K562 (cell line): ENCODE data around the gene GRM3. TPM values are rescaled to one million over a fixed set of nuclear protein-coding genes. Genes with fewer than 3 reads are reported as not detected.

Experiments
- ATAC-seq: fragments of 200-7000 bp; cut with Tn5 transposase; 3 replicates; pipeline ENCODE4 v1.9.1; 2020; ENCODE audit warnings: moderate library complexity
- BruUV-seq: library from RNA; stranded (reverse); fragments of 400-500 nt; replicated peaks from 2 replicates; lab custom pipeline; 2021; lab: Mats Ljungman, UMichigan
- CTCF ChIA-PET: fragments of 300-600 bp; formaldehyde crosslinking; extraction: SDS; loops from one replicate; lab custom pipeline; 2021; ENCODE audit warnings: low intra/inter-chr PET ratio; lab: Yijun Ruan, JAX
- POLR2A ChIA-PET: fragments of 300-600, 350-650 bp; sonication (Branson Sonifier 250); formaldehyde crosslinking; extraction: SDS; loops from one replicate; lab custom pipeline; 2021; ENCODE audit warnings: antibody characterized with exemption, inconsistent platforms; lab: Yijun Ruan, JAX
- DNase-seq, 4 experiments: peaks; one replicate each; pipeline versions ENCODE4 v3.0.0 to v3.0.0-alpha.2; 2011 to 2018; ENCODE audit warnings: low spot score in 3 of 4, mixed read lengths in 3 of 4; ENCODE audit errors: extremely low read depth in 1 of 4
- FAIRE-seq: peaks from 2 replicates; lab custom pipeline; 2011; peaks lifted over from hg19 to GRCh38; lab: Jason Lieb, UNC
- H2AFZ ChIP-seq: 2 replicates; pipeline ENCODE4 v1.6.0; 2011; ENCODE audit warnings: low read depth, low read length, control low read depth, inconsistent platforms
- H3K27ac ChIP-seq: fragments of 200-600 bp; 3 replicates; pipeline ENCODE4 v1.8.0; 2011; ENCODE audit warnings: low read depth, mild to moderate bottlenecking, control low read depth, inconsistent platforms, low read length, moderate library complexity, mixed read lengths; ENCODE audit errors: extremely low read depth
- H3K27me3 ChIP-seq, 2 experiments: fragments of 300-600 bp in 1 of 2; 2 replicates in 1 of 2; 3 replicates in 1 of 2; pipeline versions ENCODE4 v1.6.0 to v1.8.0; 2011; ENCODE audit warnings: inconsistent platforms in 2 of 2, low read length in 2 of 2, mild to moderate bottlenecking in 1 of 2, mixed read lengths in 1 of 2, moderate library complexity in 1 of 2; ENCODE audit not compliant: control insufficient read depth in 2 of 2, insufficient read depth in 2 of 2
- H3K36me3 ChIP-seq: fragments of 300-600 bp; 3 replicates; pipeline ENCODE4 v1.8.0; 2011; ENCODE audit warnings: mild to moderate bottlenecking, low read length, inconsistent platforms; ENCODE audit not compliant: control insufficient read depth, insufficient read depth
- H3K4me1 ChIP-seq, 2 experiments: fragments of 200-600 bp in 1 of 2; replicated peaks in 1 of 2; 2 replicates in 1 of 2; 3 replicates in 1 of 2; pipeline versions ENCODE4 v1.5.1 to v1.8.0; 2011; ENCODE audit warnings: inconsistent platforms in 2 of 2, low read length in 2 of 2, mild to moderate bottlenecking in 1 of 2, mixed read lengths in 1 of 2, moderate library complexity in 1 of 2; ENCODE audit not compliant: control insufficient read depth in 2 of 2, insufficient read depth in 2 of 2
- H3K4me2 ChIP-seq: 2 replicates; pipeline ENCODE4 v1.6.1; 2011; ENCODE audit warnings: low read length, control low read depth, inconsistent platforms, mixed read lengths; ENCODE audit not compliant: insufficient read depth
- H3K4me3 ChIP-seq: fragments of 200-600 bp; sonication (generic), shearing (Covaris generic); 2 replicates; pipeline ENCODE4 v1.5.1; 2016; ENCODE audit warnings: control low read depth, inconsistent platforms
- H3K79me2 ChIP-seq: fragments of 200-600 bp; 3 replicates; pipeline ENCODE4 v1.8.0; 2011; ENCODE audit warnings: low read length, inconsistent platforms; ENCODE audit not compliant: control insufficient read depth, insufficient read depth
- H3K9ac ChIP-seq, 2 experiments: 2 replicates each; pipeline versions ENCODE4 v1.6.0 to v1.6.1; 2011; ENCODE audit warnings: low read depth in 2 of 2, low read length in 2 of 2, control low read depth in 1 of 2, inconsistent platforms in 1 of 2, mild to moderate bottlenecking in 1 of 2, mixed read lengths in 1 of 2; ENCODE audit not compliant: insufficient read depth in 1 of 2
- H3K9me1 ChIP-seq: one replicate; pipeline ENCODE4 v1.6.0; 2011; ENCODE audit warnings: inconsistent platforms, mild to moderate bottlenecking, low read length, moderate library complexity; ENCODE audit not compliant: control insufficient read depth, insufficient read depth
- H3K9me3 ChIP-seq: replicated peaks from 2 replicates; pipeline ENCODE4 v1.5.1; 2011; ENCODE audit warnings: low read depth, low read length, inconsistent platforms; ENCODE audit not compliant: control insufficient read depth, insufficient read depth
- H4K20me1 ChIP-seq: replicated peaks from 2 replicates; pipeline ENCODE4 v1.6.1; 2011; ENCODE audit warnings: low read length, inconsistent platforms, mixed read lengths; ENCODE audit not compliant: control insufficient read depth, insufficient read depth
- CBX1 ChIP-seq: sonication (generic); IDR thresholded peaks from 2 replicates; pipeline ENCODE4 v1.6.1; 2016; ENCODE audit warnings: antibody characterized with exemption, low read depth, mild to moderate bottlenecking
- CBX2 ChIP-seq: fragments of 200-600 bp; sonication (generic); IDR thresholded peaks from one replicate; pipeline ENCODE4 v1.6.1; 2012; ENCODE audit warnings: mild to moderate bottlenecking, low read length, inconsistent platforms; ENCODE audit not compliant: insufficient read depth, poor library complexity, severe bottlenecking
- CBX8 ChIP-seq: fragments of 200-600 bp; sonication (generic); IDR thresholded peaks from 2 replicates; pipeline ENCODE4 v1.6.1; 2012; ENCODE audit warnings: borderline replicate concordance, mixed run types, low read depth, mild to moderate bottlenecking, moderate library complexity, mixed read lengths, low read length, control low read depth, inconsistent platforms; ENCODE audit not compliant: poor library complexity, severe bottlenecking; ENCODE audit errors: extremely low read depth
- HEY1 ChIP-seq: fragments of 250-450 bp; sonication (Bioruptor Pico); IDR thresholded peaks from 2 replicates; pipeline ENCODE4 v1.5.0; 2020; ENCODE audit warnings: mild to moderate bottlenecking, moderate library complexity, borderline replicate concordance
- ILK ChIP-seq: fragments of 450-650 bp; IDR thresholded peaks from 2 replicates; pipeline ENCODE4 v1.6.1; 2016; ENCODE audit warnings: missing genetic modification characterization, low read depth, mild to moderate bottlenecking, missing compliant biosample characterization, moderate library complexity, borderline replicate concordance
- LARP7 ChIP-seq: fragments of 450-650 bp; IDR thresholded peaks from 2 replicates; pipeline ENCODE4 v1.6.1; 2016
- MIER1 ChIP-seq: fragments of 450-650 bp; IDR thresholded peaks from 2 replicates; pipeline ENCODE4 v1.6.1; 2016; ENCODE audit warnings: antibody characterized with exemption, mild to moderate bottlenecking, low read depth
- PHB ChIP-seq: fragments of 250-450 bp; sonication (Bioruptor Pico); IDR thresholded peaks from 2 replicates; pipeline ENCODE4 v1.5.0; 2021
- POLR2G ChIP-seq: fragments of 200-400 bp; formaldehyde crosslinking; IDR thresholded peaks from 2 replicates; pipeline ENCODE4 v1.6.1; 2017; ENCODE audit warnings: low read depth, mild to moderate bottlenecking, antibody characterized with exemption, low read length, moderate library complexity
- SMAD4 ChIP-seq: fragments of 250-450 bp; sonication (Bioruptor Pico); conservative IDR thresholded peaks from 2 replicates; pipeline ENCODE4 v1.8.0; 2021; ENCODE audit warnings: inconsistent platforms, mild to moderate bottlenecking, moderate library complexity
- SMC3 ChIP-seq: conservative IDR thresholded peaks from 2 replicates; pipeline ENCODE4 v1.6.1; 2011; ENCODE audit warnings: low read depth, low read length, improper control_type of control experiment; ENCODE audit not compliant: insufficient read depth
- STAG1 ChIP-seq: sonication (generic); formaldehyde crosslinking; IDR thresholded peaks from 2 replicates; pipeline ENCODE4 v1.5.0; 2020; ENCODE audit warnings: missing genetic modification reagents, borderline replicate concordance
- ZFX ChIP-seq: sonication (generic); formaldehyde crosslinking; IDR thresholded peaks from 2 replicates; pipeline ENCODE4 v1.8.0; 2022; ENCODE audit warnings: mild to moderate bottlenecking, missing genetic modification reagents, moderate library complexity
- ZNF12 ChIP-seq: sonication (generic); formaldehyde crosslinking; IDR thresholded peaks from 2 replicates; pipeline ENCODE4 v1.4.0; 2020; ENCODE audit warnings: mild to moderate bottlenecking, missing genetic modification reagents
- WGBS: fragments of 100-300 bp; shearing (Covaris generic); methylation state at CpG from one replicate; pipeline ENCODE4 v1.1.6; 2016; ENCODE audit warnings: low coverage, mixed read lengths; ENCODE audit not compliant: insufficient coverage; ENCODE audit errors: missing lambda C conversion rate; 5-methylcytosine and 5-hydroxymethylcytosine counted together
- in situ Hi-C: fragments of 300-500 bp; cut with MboI; formaldehyde crosslinking; loops from 4 replicates; pipeline ENCODE4 v1.15.0; 2018; ENCODE audit warnings: inconsistent platforms, mixed read lengths
- intact Hi-C: fragments of 100-400 bp; cut with micrococcal nuclease; formaldehyde crosslinking; loops from 2 replicates; pipeline ENCODE4 v1.14.2; 2022
- polyA plus RNA-seq, 8 experiments: library from polyadenylated mRNA; depleted of rRNA in 4 of 8; stranded (reverse) in 5 of 8; unstranded in 3 of 8; fragments of >200 nt; fragmentation: Nextera tagmentation in 2 of 8; fragmentation: Illumina TruSeq in 1 of 8; extraction: Ambion mirVana in 2 of 8; extraction: Trizol in 1 of 8; gene quantifications; 2 replicates each; pipeline versions ENCODE4 v1.2.1 to v1.2.3, GENCODE V29; 2011 to 2014; ENCODE audit warnings: inconsistent platforms in 1 of 8, missing spikeins in 1 of 8
- total RNA-seq, 7 experiments: library from RNA; depleted of rRNA in 6 of 7; stranded (reverse); fragments of >200 nt in 6 of 7; fragmentation: Illumina TruSeq in 2 of 7; extraction: Trizol in 2 of 7; gene quantifications; 2 replicates each; pipeline versions ENCODE4 v1.2.1 to v1.2.3, GENCODE V29; 2011 to 2021; ENCODE audit warnings: low replicate concordance in 1 of 7
- TF ChIP-seq, protein P1 (sequence below), 3 experiments: IDR thresholded peaks in 2 of 3; conservative IDR thresholded peaks in 1 of 3; 2 replicates each; pipeline ENCODE4 v1.5.1; 2011 to 2012; ENCODE audit warnings: low read length in 3 of 3, mild to moderate bottlenecking in 3 of 3, control low read depth in 2 of 3, improper control_type of control experiment in 1 of 3, inconsistent platforms in 1 of 3, low read depth in 1 of 3, mixed read lengths in 1 of 3, moderate library complexity in 1 of 3; ENCODE audit not compliant: insufficient read depth in 2 of 3
- TF ChIP-seq, protein P2 (sequence below): sonication (generic); formaldehyde crosslinking; IDR thresholded peaks from 2 replicates; pipeline ENCODE4 v1.8.0; 2022; ENCODE audit warnings: mild to moderate bottlenecking, missing genetic modification reagents
- TF ChIP-seq, protein P3 (sequence below): fragments of 250-450 bp; sonication (Bioruptor Pico); IDR thresholded peaks from 2 replicates; pipeline ENCODE4 v1.5.1; 2021; ENCODE audit warnings: mild to moderate bottlenecking

Gene GRM3
- total and polyA plus RNA-seq, 9 of the 15 experiments (the other 6 are each of a cell fraction or from before 2014, with no cell fraction given): 0.03 to 0.08 (median 0.03) TPM; not detected in 6

DNA sequence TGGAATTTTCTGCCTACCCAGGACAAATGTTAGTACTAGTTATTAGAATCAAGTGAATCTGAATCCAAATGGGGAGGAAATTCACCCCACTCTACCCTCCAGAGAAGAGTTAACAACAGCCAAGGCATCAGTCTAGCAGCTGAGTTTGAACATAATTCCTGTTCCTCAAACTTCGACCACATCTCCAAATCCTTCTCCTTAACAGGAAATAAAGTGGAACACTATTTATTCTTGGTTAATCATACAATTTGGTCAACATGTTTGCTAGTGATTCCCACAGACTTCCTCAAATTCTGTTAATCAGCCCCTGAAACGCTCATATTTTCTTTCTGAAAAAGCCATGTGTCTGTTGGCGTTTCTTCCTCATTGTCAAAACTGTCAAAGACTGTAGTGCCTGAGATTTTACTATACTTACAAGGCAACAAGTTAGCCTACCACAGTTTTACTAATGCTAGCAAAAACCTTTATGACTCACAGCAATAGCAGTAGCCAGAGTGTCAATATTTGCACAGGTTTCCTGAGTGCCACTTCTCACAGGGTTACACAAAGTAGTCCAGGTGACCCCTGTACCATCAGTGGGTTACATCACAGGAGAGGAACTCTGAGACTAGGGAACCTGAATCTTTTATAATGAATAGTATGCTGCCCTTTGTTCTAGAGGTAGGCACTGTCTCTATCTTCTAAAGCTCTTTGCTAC lies 202.9 kb downstream of the GRM3 start:
- Histone ChIP-seq H3K9me3 (no peaks in the 10 kb centered on the region), H3K9me1 (no peaks in the 10 kb centered on the region), H3K79me2 (no peaks in the 10 kb centered on the region), H3K4me3 (no peak overlapping the region), H3K4me2 (no peak overlapping the region), H3K27ac (no peak overlapping the region), H4K20me1 (no peaks in the 10 kb centered on the region), H3K4me1 (no peaks in the 10 kb centered on the region), H3K9ac (no peak overlapping the region), H3K27me3 (no peaks in the 10 kb centered on the region), H2AFZ (no peak overlapping the region), H3K36me3 (no peaks in the 10 kb centered on the region)
- 0% methylated on average over 3 of the region's 3 CpGs for WGBS
- FAIRE-seq (no peak), DNase-seq (no peak), ATAC-seq (no peak)
- in situ Hi-C loops: no loop called here
- CTCF ChIA-PET: no interaction called here
- BruUV-seq: no TSS peak
- intact Hi-C loops: no loop called here
- POLR2A ChIA-PET: interaction anchor here (0.7 kb wide), 1 partner anchor 11 kb away, joined by 3 read pairs; no protein-coding TSS in a partner anchor
- TF ChIP-seq POLR2G (no peak), PHB (no peak), ZNF12 (CRISPR knock-in tag) (no peak), CBX8 (no peak), ZFX (CRISPR knock-in tag) (no peak), SMC3 (no peak), ILK (no peak), LARP7 (no peak), HEY1 (no peak), SMAD4 (no peak), CBX2 (no peak), CBX1 (no peak), MIER1 (no peak), STAG1 (CRISPR knock-in tag) (no peak)
- TF ChIP-seq, protein P1, sequence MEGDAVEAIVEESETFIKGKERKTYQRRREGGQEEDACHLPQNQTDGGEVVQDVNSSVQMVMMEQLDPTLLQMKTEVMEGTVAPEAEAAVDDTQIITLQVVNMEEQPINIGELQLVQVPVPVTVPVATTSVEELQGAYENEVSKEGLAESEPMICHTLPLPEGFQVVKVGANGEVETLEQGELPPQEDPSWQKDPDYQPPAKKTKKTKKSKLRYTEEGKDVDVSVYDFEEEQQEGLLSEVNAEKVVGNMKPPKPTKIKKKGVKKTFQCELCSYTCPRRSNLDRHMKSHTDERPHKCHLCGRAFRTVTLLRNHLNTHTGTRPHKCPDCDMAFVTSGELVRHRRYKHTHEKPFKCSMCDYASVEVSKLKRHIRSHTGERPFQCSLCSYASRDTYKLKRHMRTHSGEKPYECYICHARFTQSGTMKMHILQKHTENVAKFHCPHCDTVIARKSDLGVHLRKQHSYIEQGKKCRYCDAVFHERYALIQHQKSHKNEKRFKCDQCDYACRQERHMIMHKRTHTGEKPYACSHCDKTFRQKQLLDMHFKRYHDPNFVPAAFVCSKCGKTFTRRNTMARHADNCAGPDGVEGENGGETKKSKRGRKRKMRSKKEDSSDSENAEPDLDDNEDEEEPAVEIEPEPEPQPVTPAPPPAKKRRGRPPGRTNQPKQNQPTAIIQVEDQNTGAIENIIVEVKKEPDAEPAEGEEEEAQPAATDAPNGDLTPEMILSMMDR (IDR thresholded peaks at IDR 0.05 in 2 of 3, conservative IDR thresholded peaks at IDR 0.05 in 1 of 3; ENCODE audit: insufficient read depth in 2 of 3, low read depth in 1 of 3, low read length in 3 of 3): no peak
- TF ChIP-seq, protein P2, sequence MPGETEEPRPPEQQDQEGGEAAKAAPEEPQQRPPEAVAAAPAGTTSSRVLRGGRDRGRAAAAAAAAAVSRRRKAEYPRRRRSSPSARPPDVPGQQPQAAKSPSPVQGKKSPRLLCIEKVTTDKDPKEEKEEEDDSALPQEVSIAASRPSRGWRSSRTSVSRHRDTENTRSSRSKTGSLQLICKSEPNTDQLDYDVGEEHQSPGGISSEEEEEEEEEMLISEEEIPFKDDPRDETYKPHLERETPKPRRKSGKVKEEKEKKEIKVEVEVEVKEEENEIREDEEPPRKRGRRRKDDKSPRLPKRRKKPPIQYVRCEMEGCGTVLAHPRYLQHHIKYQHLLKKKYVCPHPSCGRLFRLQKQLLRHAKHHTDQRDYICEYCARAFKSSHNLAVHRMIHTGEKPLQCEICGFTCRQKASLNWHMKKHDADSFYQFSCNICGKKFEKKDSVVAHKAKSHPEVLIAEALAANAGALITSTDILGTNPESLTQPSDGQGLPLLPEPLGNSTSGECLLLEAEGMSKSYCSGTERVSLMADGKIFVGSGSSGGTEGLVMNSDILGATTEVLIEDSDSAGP (CRISPR knock-in tag): no peak
- TF ChIP-seq, protein P3, sequence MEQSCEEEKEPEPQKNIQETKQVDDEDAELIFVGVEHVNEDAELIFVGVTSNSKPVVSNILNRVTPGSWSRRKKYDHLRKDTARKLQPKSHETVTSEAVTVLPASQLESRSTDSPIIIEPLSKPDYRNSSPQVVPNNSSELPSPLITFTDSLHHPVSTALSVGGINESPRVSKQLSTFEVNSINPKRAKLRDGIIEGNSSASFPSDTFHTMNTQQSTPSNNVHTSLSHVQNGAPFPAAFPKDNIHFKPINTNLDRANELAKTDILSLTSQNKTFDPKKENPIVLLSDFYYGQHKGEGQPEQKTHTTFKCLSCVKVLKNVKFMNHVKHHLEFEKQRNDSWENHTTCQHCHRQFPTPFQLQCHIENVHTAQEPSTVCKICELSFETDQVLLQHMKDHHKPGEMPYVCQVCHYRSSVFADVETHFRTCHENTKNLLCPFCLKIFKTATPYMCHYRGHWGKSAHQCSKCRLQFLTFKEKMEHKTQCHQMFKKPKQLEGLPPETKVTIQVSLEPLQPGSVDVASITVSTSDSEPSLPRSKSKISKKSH (CRISPR knock-in tag): no peak
